AG09319 (cell line): ENCODE results near the gene CTNNBL1.
"Not testable (repeated sequence)": the region's sequence is repeated elsewhere in the genome, so short reads cannot be mapped to it uniquely, and the experiment has no call there.

Experiments used
- DNase-seq: peaks from one replicate; pipeline ENCODE4 v3.0.0-alpha.2; 2010; ENCODE audit warnings: low read depth; ENCODE audit errors: extremely low read depth
- TF ChIP-seq, protein P1 (sequence below): IDR thresholded peaks from 2 replicates; pipeline ENCODE4 v1.5.1; 2011; ENCODE audit warnings: low read depth, mild to moderate bottlenecking, inconsistent platforms, low read length, moderate library complexity

The CTNNBL1 gene

GRCh38 chr20:37669773-37670236 is 24.0 kb upstream of the CTNNBL1 start:
- no peak for DNase-seq
- TF ChIP-seq, protein P1, sequence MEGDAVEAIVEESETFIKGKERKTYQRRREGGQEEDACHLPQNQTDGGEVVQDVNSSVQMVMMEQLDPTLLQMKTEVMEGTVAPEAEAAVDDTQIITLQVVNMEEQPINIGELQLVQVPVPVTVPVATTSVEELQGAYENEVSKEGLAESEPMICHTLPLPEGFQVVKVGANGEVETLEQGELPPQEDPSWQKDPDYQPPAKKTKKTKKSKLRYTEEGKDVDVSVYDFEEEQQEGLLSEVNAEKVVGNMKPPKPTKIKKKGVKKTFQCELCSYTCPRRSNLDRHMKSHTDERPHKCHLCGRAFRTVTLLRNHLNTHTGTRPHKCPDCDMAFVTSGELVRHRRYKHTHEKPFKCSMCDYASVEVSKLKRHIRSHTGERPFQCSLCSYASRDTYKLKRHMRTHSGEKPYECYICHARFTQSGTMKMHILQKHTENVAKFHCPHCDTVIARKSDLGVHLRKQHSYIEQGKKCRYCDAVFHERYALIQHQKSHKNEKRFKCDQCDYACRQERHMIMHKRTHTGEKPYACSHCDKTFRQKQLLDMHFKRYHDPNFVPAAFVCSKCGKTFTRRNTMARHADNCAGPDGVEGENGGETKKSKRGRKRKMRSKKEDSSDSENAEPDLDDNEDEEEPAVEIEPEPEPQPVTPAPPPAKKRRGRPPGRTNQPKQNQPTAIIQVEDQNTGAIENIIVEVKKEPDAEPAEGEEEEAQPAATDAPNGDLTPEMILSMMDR, result no peak

DNA sequence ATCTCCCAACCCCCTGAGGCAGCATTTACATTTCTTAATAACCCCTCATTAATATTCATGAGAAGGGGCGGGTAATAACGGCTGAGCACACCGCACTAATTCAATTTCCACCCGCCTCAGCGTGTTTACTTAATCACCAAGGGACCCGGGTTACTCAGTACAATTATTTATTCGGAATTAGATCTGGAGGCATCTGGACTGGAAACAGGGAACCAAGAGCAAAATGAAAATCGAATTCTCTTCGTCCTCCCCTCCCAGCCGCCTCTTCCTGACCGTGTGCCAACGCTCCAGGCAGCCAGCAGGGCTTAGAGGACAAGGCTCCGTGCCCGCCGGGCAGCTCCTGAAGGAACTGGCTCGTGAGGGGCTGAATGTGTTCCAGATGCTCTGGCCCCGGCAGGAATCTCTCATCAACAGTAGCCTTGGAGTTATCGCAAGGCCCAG is 23.5 kb upstream of the CTNNBL1 start:
- TF ChIP-seq, protein P1, result no peak; the same call in 1 of the 2 replicates
- peak; percentile 51 for DNase-seq

GRCh38 chr20:37672143-37672542 is 21.7 kb upstream of the CTNNBL1 start:
- no peak for DNase-seq
- TF ChIP-seq, protein P1, result no peak

- DNase-seq, result no peak
- TF ChIP-seq, protein P1, result no peak
These were observed 20.4 kb upstream of the CTNNBL1 start for GRCh38 chr20:37673444-37673843.

DNA sequence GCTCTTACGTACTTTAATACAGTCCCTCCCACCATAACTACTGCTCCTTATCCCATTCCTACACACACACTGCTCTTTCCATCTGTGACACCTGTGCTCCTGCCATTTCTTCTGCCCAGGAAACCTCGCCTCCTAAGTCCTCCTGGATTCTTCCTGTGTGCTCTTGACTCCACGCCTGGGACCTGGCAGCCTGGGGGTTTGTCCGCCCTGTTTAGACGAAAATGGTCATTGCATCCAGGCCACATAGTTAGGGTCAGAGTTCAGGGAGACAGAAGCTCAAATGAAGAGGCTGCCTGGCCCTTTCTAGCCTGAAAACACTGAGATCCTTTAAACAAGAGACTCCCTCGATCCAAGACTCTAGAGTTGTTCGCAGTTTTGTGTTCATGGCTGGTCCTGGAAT is 17.4 kb upstream of the CTNNBL1 start:
- no peak for DNase-seq
- TF ChIP-seq, protein P1, result no peak

DNA sequence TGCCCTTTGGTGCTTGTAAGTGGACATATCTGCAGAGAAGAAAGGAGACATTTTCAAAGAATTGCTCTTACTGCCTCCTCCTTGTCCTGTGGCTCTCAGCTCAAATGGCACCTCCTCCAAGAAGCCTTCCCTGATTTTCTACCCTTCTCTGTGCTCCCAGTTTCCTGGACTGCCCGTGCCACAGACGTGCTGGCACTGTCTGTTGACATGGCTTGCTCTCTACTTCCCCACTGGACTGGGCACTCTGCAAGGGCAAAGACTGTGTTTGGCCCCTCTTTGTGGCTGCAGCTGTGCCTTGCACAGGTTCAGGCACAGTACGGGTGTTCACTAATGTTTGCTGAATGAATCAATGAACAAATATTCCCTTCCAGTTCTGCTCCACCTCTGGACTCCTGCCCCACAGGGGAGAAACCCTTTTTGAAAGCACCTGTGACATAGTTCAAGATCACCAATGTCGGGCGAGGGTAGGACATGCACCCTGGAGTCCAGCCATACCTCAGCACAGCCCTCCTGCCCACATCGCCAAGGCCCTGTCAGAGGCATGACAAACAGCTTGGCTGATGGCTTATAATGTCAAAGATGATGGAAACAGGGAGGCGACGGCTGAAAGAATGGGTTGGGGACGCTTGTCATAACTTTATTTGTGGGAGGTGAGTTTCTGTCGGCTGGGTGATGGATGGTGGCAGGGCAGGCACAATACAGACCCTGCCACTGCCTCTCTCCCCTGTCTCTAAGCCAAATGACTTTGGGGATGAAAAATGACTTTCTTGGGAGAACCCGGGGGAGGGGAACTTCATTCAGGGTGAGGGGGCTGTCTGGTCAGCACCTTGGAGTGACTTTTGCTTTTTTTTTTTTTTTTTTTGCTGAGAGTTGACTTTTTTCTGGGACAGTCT is 15.6 kb upstream of the CTNNBL1 start:
- DNase-seq, result no peak
- TF ChIP-seq, protein P1, result no peak

GRCh38 chr20:37679751-37680150 is 14.1 kb upstream of the CTNNBL1 start:
- not testable (repeated sequence) for DNase-seq
